ENCODE results near the gene CDH3.

CDH3 gene

GRCh38 chr16:68695575-68695974 lies 50.5 kb downstream of the CDH3 start:
- DNase-seq (ENCODE audit: low read depth) = no peak
- no peak for TF ChIP-seq CTCF (IDR thresholded peaks at IDR 0.05; ENCODE audit: insufficient read depth, low read depth, low read length, missing control alignments)
- no peak overlapping the region for H3K4me3 ChIP-seq (ENCODE audit: low read depth, low read length)

DNA sequence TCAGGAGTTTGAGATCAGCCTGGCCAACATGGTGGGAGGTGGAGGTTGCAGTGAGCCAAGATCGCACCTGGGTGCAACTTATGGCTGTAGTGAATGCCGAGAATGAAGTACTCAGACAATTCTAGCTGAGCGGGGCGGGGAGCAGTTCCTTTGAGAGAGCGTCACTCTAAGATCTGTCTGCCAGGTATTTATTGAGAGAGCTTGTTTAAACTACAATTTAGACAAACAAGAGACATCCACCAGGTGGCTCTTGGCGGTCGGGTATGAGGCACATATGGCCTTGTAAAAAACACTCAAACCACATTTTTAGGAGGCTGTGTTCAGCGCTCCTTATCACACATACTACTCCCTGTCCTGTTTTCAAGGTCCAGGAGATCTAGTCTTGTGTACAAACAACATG lies 51.4 kb downstream of the CDH3 start:
- no peak overlapping the region for H3K4me3 ChIP-seq (ENCODE audit: low read depth, low read length)
- no peak for DNase-seq (ENCODE audit: low read depth)
- TF ChIP-seq CTCF (IDR thresholded peaks at IDR 0.05; ENCODE audit: insufficient read depth, low read depth, low read length, missing control alignments) = no peak

GRCh38 chr16:68698091-68698490 lies 53.0 kb downstream of the CDH3 start:
- no peak for DNase-seq (ENCODE audit: low read depth)
- H3K4me3 ChIP-seq (ENCODE audit: low read depth, low read length) = no peak overlapping the region
- TF ChIP-seq CTCF (IDR thresholded peaks at IDR 0.05; ENCODE audit: insufficient read depth, low read depth, low read length, missing control alignments) = no peak

DNA sequence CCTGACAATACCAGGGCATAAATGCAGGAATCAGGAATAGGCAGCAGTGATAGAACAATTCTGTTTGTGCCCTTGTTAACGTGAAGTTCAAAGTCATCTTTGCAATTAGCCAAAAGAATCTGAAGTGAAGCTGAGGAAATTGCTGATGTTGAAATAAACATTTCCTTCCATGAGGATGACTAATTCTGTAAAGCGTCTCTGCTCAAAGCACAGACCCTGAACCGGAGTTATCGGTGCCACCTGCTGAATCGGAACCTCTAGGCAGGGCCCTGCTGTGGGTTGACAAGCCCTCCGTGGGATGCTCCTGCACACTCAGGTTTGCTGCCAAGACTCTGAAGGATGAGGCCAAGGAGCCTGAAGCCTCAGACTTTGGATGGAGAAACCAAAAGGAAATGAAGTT lies 55.0 kb downstream of the CDH3 start:
- no peak for DNase-seq (ENCODE audit: low read depth)
- no peak for TF ChIP-seq CTCF (IDR thresholded peaks at IDR 0.05; ENCODE audit: insufficient read depth, low read depth, low read length, missing control alignments)

DNA sequence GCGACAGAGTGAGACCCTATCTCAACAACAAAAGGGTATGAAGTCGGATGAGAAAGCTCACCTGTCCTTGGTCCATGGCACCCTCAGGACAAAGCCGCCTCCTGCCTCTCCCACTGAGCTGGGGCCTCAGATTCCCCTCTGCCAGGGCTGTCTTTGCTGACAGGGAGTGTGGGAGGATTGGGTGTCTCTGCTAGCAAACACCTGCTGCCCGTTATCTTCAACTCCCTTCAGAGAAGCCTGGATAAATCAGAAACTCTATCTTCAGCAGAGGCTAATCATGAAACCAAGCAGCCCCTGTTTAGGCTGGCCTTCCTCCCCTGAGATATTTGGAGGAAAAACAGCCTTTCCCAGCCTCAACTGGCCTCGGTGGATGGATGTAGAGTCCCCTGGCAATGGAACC lies 55.7 kb downstream of the CDH3 start:
- no peak for TF ChIP-seq CTCF (IDR thresholded peaks at IDR 0.05; ENCODE audit: insufficient read depth, low read depth, low read length, missing control alignments)
- DNase-seq (ENCODE audit: low read depth) = no peak
- H3K4me3 ChIP-seq (ENCODE audit: low read depth, low read length) = no peak overlapping the region

More for the DNA sequence above, 55.0 kb downstream of the CDH3 start:
- H3K4me3 ChIP-seq (ENCODE audit: low read depth, low read length) = no peak overlapping the region

DNA sequence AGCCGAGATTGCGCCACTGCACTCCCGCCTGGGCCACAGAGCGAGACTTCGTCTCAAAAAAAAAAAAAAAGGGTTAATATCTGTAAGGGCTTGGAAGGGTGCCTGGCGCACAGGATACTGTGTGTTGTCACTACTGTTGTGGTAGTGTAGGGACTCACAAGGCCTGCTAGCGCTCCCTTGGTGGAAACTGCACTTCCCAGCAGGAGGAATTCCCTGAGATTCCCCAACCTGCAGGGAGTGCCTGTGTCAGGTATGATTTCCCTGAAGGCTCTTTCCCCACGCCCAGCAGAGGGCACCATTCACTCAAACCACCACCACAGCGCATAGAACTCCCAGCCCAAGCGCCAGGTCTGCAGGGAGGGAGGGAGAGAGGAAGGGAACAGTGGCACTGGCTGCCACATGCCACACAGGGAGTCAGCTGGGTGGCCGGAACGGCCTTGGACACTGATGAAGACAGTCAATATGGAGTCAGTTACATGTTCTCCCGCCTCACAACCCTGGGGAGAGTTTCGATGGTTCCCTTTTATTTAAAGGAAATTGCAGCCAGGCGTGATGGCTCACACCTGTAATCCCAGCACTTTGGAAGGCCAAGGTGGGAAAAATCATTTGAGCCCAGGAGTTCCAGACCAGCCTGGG lies 59.2 kb downstream of the CDH3 start:
- H3K4me3 ChIP-seq (ENCODE audit: low read depth, low read length) = no peak overlapping the region
- TF ChIP-seq CTCF (IDR thresholded peaks at IDR 0.05; ENCODE audit: insufficient read depth, low read depth, low read length, missing control alignments) = peak; percentile 88
- DNase-seq (ENCODE audit: low read depth) = peak; percentile 85
